Measurements from ENCODE around the gene CEP350. TPM values are rescaled to one million over a fixed set of nuclear protein-coding genes. Genes with fewer than 3 reads are reported as not detected.

CEP350 gene
- total RNA-seq, 1 experiment from 2014 or later: 17.1 TPM

DNA sequence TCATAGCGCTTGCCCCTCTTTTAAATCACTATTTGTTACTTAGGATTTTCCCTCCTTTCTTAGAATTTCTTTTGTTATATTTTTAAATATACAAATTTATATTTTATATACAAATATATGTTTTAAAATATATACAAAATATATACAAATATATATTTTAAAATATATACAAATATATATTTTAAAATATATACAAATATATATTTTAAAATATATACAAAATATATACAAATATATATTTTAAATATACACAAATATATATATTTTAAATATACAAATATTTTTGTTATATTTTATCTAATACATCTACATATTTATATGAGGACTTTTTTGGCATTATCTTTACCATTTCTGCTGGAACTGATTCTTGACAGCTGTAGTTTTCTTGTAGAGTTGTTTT is 149.2 kb downstream of the CEP350 start:
- no TSS peak for BruUV-seq (replicated peaks)
- TF ChIP-seq EZH2 (IDR thresholded peaks at IDR 0.05; ENCODE audit: low read length, unreplicated experiment) (no peak), EZH2phosphoT487 (IDR thresholded peaks at IDR 0.05; ENCODE audit: borderline replicate concordance, low read length) (no peak)
- TF ChIP-seq, protein P1, sequence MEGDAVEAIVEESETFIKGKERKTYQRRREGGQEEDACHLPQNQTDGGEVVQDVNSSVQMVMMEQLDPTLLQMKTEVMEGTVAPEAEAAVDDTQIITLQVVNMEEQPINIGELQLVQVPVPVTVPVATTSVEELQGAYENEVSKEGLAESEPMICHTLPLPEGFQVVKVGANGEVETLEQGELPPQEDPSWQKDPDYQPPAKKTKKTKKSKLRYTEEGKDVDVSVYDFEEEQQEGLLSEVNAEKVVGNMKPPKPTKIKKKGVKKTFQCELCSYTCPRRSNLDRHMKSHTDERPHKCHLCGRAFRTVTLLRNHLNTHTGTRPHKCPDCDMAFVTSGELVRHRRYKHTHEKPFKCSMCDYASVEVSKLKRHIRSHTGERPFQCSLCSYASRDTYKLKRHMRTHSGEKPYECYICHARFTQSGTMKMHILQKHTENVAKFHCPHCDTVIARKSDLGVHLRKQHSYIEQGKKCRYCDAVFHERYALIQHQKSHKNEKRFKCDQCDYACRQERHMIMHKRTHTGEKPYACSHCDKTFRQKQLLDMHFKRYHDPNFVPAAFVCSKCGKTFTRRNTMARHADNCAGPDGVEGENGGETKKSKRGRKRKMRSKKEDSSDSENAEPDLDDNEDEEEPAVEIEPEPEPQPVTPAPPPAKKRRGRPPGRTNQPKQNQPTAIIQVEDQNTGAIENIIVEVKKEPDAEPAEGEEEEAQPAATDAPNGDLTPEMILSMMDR (conservative IDR thresholded peaks at IDR 0.05; ENCODE audit: low read depth, low read length): no peak
- CTCF ChIA-PET: no interaction called here
- Histone ChIP-seq H3K9ac (ENCODE audit: low read length) (no peak overlapping the region), H3K4me1 (ENCODE audit: insufficient read depth, low read length) (peaks cover 3% of the 10 kb centered on the region), H3K27ac (ENCODE audit: low read length) (no peak overlapping the region), H3F3A (ENCODE audit: low read length, unreplicated experiment) (no peaks in the 10 kb centered on the region), H3K27me3 (ENCODE audit: low read length) (no peaks in the 10 kb centered on the region), H3K9me3 (ENCODE audit: low read length) (no peaks in the 10 kb centered on the region), H3K9me2 (replicated peaks; ENCODE audit: low read length) (no peaks in the 10 kb centered on the region), H3K36me3 (ENCODE audit: low read depth, low read length) (peaks cover 9% of the 10 kb centered on the region; the same call in 1 of the 2 replicates), H3K4me2 (ENCODE audit: low read length) (no peak overlapping the region), H2AFZ (ENCODE audit: low read length) (no peak overlapping the region), H3K79me2 (ENCODE audit: low read length) (no peaks in the 10 kb centered on the region), H3K4me3 (ENCODE audit: low read length) (no peak overlapping the region), H4K20me1 (ENCODE audit: low read length) (no peaks in the 10 kb centered on the region)
- ATAC-seq (no peak), DNase-seq (no peak)
- POLR2A ChIA-PET (ENCODE audit: unreplicated experiment): no interaction called here
- intact Hi-C loops (cut with micrococcal nuclease): no loop called here

DNA sequence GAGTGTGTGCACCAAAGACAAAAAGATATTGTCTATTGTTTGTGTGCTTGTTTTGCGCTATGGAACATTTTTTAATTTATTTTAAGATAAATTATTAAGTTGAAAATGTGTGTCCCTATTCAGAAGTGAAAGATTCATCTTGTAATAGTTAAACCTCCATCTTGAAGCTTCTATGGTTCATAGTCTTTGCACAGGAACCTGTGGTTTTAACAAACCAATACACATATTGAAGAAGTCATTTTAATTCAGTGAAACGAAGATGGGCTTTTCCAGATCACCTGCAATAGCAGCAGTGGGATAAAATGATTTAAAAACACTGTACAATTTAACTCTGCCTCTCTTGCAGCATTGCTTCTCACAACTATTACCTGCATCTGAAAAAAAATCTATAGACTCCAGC is 157.5 kb downstream of the CEP350 start:
- TF ChIP-seq EZH2 (IDR thresholded peaks at IDR 0.05; ENCODE audit: low read length, unreplicated experiment): no peak
- no peak for TF ChIP-seq EZH2phosphoT487 (IDR thresholded peaks at IDR 0.05; ENCODE audit: borderline replicate concordance, low read length)
- TF ChIP-seq, protein P1 (conservative IDR thresholded peaks at IDR 0.05; ENCODE audit: low read depth, low read length): no peak
- Histone ChIP-seq H3K4me3 (ENCODE audit: low read length) (no peak overlapping the region), H3K27ac (ENCODE audit: low read length) (no peak overlapping the region), H3K36me3 (ENCODE audit: low read depth, low read length) (peaks cover 12% of the 10 kb centered on the region; the same call in 1 of the 2 replicates), H2AFZ (ENCODE audit: low read length) (no peak overlapping the region), H3K9me2 (replicated peaks; ENCODE audit: low read length) (no peaks in the 10 kb centered on the region), H3K9me3 (ENCODE audit: low read length) (no peaks in the 10 kb centered on the region), H3K27me3 (ENCODE audit: low read length) (no peaks in the 10 kb centered on the region), H3K4me1 (ENCODE audit: insufficient read depth, low read length) (peaks cover 4% of the 10 kb centered on the region), H4K20me1 (ENCODE audit: low read length) (no peaks in the 10 kb centered on the region), H3K79me2 (ENCODE audit: low read length) (no peaks in the 10 kb centered on the region), H3F3A (ENCODE audit: low read length, unreplicated experiment) (no peaks in the 10 kb centered on the region), H3K9ac (ENCODE audit: low read length) (no peak overlapping the region), H3K4me2 (ENCODE audit: low read length) (no peak overlapping the region)
- ChIA-PET CTCF (no interaction called here), POLR2A (ENCODE audit: unreplicated experiment) (no interaction called here)
- DNase-seq (no peak), ATAC-seq (no peak)
- intact Hi-C loops (cut with micrococcal nuclease): no loop called here
- BruUV-seq (replicated peaks): no TSS peak

DNA sequence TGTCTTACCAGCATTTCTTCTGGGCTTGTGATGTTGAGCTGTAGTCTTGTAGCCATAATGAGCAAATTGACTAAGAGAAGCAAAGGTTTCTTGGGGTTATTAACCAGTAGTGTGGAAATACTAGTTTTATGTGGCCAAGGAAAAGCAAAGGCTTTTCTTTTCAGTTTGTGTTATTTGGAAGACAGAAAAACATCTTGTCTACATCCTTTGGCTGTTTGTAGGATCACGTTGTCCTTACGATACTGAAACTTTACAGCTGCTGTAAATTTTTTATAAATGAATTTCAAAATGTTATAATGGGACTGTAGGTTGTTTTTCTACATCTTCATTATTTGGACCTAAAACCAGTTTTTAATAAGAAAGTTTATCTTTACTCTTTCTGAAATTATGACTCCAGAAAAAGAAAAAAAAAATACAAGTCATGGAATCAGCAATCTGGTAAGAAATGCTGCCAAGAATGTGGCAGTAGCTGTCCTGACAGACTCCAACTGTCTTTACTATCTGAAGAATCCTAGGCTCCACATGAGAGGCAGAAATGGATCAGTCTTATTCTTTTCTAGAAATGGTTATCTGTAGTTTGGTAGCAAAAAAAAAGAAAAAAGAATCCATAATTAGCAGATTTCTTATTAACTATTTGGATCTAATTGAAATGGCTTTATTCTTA is 158.5 kb downstream of the CEP350 start:
- Histone ChIP-seq H3K4me2 (ENCODE audit: low read length) (no peak overlapping the region), H3K9me3 (ENCODE audit: low read length) (no peaks in the 10 kb centered on the region), H3K36me3 (ENCODE audit: low read depth, low read length) (peaks cover 12% of the 10 kb centered on the region; the same call in 1 of the 2 replicates), H3K4me1 (ENCODE audit: insufficient read depth, low read length) (peaks cover 14% of the 10 kb centered on the region), H2AFZ (ENCODE audit: low read length) (no peak overlapping the region), H3K79me2 (ENCODE audit: low read length) (no peaks in the 10 kb centered on the region), H4K20me1 (ENCODE audit: low read length) (no peaks in the 10 kb centered on the region), H3K9ac (ENCODE audit: low read length) (no peak overlapping the region), H3K27ac (ENCODE audit: low read length) (no peak overlapping the region), H3F3A (ENCODE audit: low read length, unreplicated experiment) (no peaks in the 10 kb centered on the region), H3K27me3 (ENCODE audit: low read length) (no peaks in the 10 kb centered on the region), H3K4me3 (ENCODE audit: low read length) (no peak overlapping the region), H3K9me2 (replicated peaks; ENCODE audit: low read length) (no peaks in the 10 kb centered on the region)
- DNase-seq (no peak), ATAC-seq (no peak)
- POLR2A ChIA-PET (ENCODE audit: unreplicated experiment): no interaction called here
- BruUV-seq (replicated peaks): no TSS peak
- intact Hi-C loops (cut with micrococcal nuclease): no loop called here
- CTCF ChIA-PET: no interaction called here
- TF ChIP-seq, protein P1 (conservative IDR thresholded peaks at IDR 0.05; ENCODE audit: low read depth, low read length): no peak
- no peak for TF ChIP-seq EZH2phosphoT487 (IDR thresholded peaks at IDR 0.05; ENCODE audit: borderline replicate concordance, low read length)
- no peak for TF ChIP-seq EZH2 (IDR thresholded peaks at IDR 0.05; ENCODE audit: low read length, unreplicated experiment)

All from PC-3 (cell line).